Motor neuron (in vitro differentiated cells): Measurements from ENCODE around the gene WDSUB1. TPM values are rescaled to one million over a fixed set of nuclear protein-coding genes. Genes with fewer than 3 reads are reported as not detected.

ENCODE experiments used
- ATAC-seq, 8 experiments: fragments of 200-7000 bp; cut with Tn5 transposase; replicated peaks in 6 of 8; 2 replicates each; pipeline ENCODE4 v1.8.0; 2021; ENCODE audit warnings: mild to moderate bottlenecking in 8 of 8, moderate library complexity in 8 of 8
- H3K27ac ChIP-seq, 2 donors: fragments of 250-450 bp; sonication (Bioruptor Pico); 2 replicates each; pipeline ENCODE4 v1.9.0; 2021; ENCODE audit warnings: antibody characterized with exemption in 2 of 2, mild to moderate bottlenecking in 2 of 2, moderate library complexity in 1 of 2
- H3K4me1 ChIP-seq, 2 donors: fragments of 250-450 bp; sonication (Bioruptor Pico); replicated peaks in 1 of 2; 2 replicates each; pipeline ENCODE4 v1.6.1; 2021; ENCODE audit warnings: antibody characterized with exemption in 2 of 2, mild to moderate bottlenecking in 2 of 2, moderate library complexity in 1 of 2
- H3K4me3 ChIP-seq, 5 donors: fragments of 250-450 bp; sonication (Bioruptor Pico); 2 replicates each; pipeline ENCODE4 v1.9.0; 2021; ENCODE audit warnings: antibody characterized with exemption in 5 of 5, mild to moderate bottlenecking in 5 of 5, moderate library complexity in 4 of 5
- WGBS, 10 experiments: fragments of 450-650 bp; shearing (Covaris generic); methylation state at CpG; one replicate each; pipeline ENCODE4 v1.0.0; 2022; 5-methylcytosine and 5-hydroxymethylcytosine counted together
- in situ Hi-C, 9 experiments: fragments of 400-800 bp; cut with MboI; loops; one replicate each; pipeline ENCODE4 v1.15.0; 2021; ENCODE audit warnings: low sequenced_read_pairs in 9 of 9, low pct_unique_long_range_greater_than_20kb in 2 of 9; ENCODE audit not compliant: unreplicated experiment in 9 of 9
- total RNA-seq, 8 experiments: library from RNA; unstranded; fragments of 300-600 nt; gene quantifications; 2 replicates each; pipeline versions ENCODE4 v1.2.3 to v1.2.4, GENCODE V29; 2022

The WDSUB1 gene, protein sequence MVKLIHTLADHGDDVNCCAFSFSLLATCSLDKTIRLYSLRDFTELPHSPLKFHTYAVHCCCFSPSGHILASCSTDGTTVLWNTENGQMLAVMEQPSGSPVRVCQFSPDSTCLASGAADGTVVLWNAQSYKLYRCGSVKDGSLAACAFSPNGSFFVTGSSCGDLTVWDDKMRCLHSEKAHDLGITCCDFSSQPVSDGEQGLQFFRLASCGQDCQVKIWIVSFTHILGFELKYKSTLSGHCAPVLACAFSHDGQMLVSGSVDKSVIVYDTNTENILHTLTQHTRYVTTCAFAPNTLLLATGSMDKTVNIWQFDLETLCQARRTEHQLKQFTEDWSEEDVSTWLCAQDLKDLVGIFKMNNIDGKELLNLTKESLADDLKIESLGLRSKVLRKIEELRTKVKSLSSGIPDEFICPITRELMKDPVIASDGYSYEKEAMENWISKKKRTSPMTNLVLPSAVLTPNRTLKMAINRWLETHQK
- total RNA-seq: 10 to 100 TPM in 2 of 8 experiments, 1 to 10 TPM in 6; 4.8 to 12.6 (median 8.6) TPM

DNA sequence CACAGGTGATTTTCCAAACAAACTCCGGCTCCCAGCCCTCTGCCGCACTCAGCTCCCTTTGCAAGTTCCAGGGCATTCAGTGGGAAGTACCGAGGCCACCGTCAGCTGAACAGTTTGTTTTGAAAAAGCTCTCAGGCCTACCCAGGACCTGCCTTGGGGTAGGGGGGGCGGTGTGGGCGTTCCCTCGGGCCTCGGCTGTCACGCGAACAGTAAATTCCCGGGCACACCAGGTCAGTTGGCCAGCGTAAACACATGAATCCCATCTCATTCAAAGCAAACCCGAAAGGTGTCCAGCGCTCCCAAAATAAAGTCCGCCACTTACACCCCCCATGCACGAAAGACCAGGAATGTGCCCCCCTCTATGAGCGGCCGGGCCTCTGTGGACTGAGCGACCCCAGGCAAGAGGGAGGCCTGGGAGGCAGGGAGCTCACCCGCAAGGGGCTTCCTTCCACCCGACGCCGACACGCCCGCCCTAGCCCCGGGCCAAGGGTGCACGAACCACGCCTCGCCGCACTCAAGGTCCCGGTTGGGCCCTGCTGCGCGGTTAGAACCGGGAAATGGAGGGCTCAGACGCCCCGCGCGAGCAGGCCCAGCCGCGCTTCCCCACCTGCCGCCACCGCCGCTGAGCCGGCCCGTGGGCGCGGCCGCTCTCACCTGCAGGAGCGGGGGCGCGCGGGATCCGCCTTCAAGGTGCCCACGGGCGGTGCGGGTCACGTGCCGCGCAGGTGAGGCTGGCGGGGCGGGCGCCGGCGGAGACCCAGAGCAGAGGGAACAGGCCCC is at the start of gene WDSUB1:
Gene WDSUB1, minus strand, starts transcription at position 775 of the 780 bp plus-strand sequence. CDS start 3,634 bp downstream, outside the sequence.
- peak; percentile 46 to 72 (median 64) for ATAC-seq
- H3K27ac ChIP-seq: peak within 1 kb of the TSS; percentile 53 to 89
- WGBS, 10 experiments: 0 to 4% (median 0%) methylated on average over 2 to 13 of the region's 64 CpGs; no CpG with 5 or more reads in 5 of the 10 experiments

DNA sequence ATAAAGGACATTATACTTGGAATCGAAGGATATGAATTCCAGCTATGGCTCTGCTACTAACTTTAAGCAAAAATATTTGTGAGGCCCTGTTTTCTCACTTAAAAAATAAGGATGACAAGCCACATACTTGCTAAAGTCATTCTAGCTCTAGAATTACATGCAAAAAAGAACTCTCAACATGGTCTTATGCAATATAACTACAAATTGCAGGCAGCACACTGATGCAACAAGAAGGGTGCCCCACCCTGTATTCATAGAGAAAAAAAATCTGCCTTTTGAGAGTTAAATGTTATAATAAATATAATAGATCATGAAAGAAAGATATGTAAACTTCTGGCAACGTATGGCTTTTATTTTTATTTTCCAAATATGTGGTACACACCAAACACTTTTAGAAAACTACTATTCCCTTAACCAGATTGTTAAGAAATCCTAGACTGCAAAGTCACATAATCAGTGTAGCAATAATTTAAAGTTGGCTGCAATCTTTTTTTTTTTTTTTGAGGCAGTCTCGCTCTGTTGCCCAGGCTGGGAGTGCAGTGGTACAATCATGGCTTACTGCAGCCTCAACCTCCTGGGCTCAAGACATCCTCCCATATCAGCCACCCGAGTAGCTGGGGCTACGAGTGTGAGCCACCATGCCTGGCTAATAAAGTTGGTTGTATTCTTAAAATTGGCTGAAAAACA is 40.2 kb upstream of the WDSUB1 start:
- Histone ChIP-seq H3K4me1 (no peaks in the 10 kb centered on the region), H3K4me3 (no peak overlapping the region), H3K27ac (no peak overlapping the region)
- WGBS, 10 experiments: 40 to 100% (median 92%) methylated on average over 1 to 5 of the region's 5 CpGs
- ATAC-seq: peak in 6 of 8 experiments; percentile 30 to 99 (median 60)
- in situ Hi-C loops: no loop called here

More for the DNA sequence above, at the start of gene WDSUB1:
- peak within 1 kb of the TSS; percentile 62 to 94 (median 84) for H3K4me3 ChIP-seq
- H3K4me1 ChIP-seq: peaks cover 13 to 23% of the 10 kb centered on the region in 2 donors
- in situ Hi-C loops: no loop called here

DNA sequence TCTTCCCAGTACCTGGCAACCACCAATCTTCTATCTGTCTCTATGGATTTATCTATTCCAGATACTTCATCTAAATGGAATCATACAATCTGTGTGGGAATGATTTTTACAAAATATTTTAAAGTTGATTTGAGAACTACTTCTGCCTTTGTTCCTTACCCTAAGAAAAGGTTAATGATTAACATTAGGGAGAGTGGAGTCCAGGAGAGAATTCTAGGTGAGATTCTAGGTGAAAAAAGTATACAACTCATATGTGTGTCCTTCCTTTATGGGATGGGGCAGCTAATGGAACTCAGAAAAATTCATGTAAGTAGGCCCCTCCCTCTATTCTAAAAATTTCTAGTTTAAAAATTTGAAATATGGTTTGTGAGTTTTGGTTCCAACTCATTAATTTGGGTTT is 35.9 kb upstream of the WDSUB1 start:
- ATAC-seq: no peak
- H3K4me3 ChIP-seq: no peak overlapping the region
- in situ Hi-C loops: no loop called here
- H3K4me1 ChIP-seq: no peaks in the 10 kb centered on the region
- H3K27ac ChIP-seq: no peak overlapping the region

DNA sequence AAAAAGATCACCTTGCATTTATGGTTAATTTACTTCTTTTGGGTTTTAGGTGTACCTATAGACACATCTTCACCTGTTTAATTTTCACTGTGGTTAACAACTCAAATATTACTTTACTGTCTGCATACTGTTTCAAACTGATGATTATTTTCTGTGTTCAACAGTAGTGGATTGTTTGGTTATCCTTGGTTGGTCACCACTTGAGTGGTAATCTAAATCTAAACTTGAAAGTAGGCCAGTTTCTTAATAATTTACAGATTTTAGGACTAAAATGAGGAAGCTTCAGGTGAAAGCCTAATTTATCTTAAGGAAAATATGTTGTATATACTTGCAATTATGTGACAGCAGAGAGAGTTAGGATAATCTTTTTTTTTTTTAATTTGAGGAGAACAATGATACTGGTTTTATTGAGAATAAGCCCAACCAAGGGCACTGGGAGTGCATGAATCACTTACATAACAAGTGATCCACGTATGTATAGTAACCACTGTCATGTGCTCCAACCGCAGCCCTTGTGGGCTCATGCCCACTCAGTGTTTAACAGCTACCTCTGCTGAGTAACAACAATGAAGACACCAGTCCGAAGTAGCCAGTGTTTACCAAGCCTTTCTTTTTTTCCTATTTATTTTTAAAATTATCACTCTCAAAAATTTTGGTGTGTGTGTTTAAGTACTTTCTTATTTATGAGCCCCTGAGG is 31.0 kb upstream of the WDSUB1 start:
- H3K4me1 ChIP-seq: no peaks in the 10 kb centered on the region
- no peak for ATAC-seq
- in situ Hi-C loops: no loop called here
- H3K27ac ChIP-seq: no peak overlapping the region
- no peak overlapping the region for H3K4me3 ChIP-seq
- 75 to 100% (median 87%) methylated on average over 1 to 3 of the region's 3 CpGs; no CpG with 5 or more reads in 2 of the 10 experiments for WGBS, 10 experiments

DNA sequence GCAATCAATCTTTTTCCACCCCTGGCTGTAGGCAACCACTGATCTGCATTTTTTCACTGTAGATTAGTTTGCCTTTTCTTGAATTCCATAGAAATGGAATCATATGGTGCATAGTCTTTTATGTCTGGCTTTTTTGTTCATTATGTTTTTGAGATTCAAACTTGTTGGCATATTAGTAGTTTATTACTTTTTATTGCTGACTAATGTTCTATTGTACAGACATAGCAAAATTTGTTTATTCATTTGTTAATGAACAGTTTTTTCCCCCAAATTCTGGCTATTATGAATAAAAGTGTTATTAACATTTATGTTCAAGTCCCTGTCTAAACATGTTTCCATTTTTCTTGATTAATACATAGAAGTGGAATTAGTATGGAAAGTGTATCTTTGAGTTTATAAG is 21.4 kb upstream of the WDSUB1 start:
- in situ Hi-C loops: no loop called here
- no peak overlapping the region for H3K27ac ChIP-seq
- no peak overlapping the region for H3K4me3 ChIP-seq
- H3K4me1 ChIP-seq: no peaks in the 10 kb centered on the region
- ATAC-seq: no peak

DNA sequence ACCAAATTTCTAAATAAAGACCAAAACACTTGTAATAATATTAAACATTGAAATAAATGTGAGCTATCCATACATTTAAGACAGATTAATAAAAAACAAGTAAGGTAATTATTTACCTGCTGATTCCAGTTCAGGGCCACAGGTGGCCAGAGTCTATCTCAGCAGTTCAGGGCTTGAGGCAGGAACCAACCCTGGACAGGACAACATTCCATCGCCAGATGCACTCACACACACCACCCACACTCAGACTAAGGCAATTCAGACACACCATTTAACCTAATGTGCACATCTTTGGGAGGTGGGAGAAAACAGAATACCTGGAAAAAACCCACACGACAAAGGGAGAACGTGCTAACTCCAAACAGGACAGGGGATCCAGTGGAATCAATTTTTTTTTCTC is 14.1 kb upstream of the WDSUB1 start:
- H3K4me3 ChIP-seq: no peak overlapping the region
- WGBS, 10 experiments: 42 to 100% (median 80%) methylated on average over 1 to 3 of the region's 3 CpGs; no CpG with 5 or more reads in 3 of the 10 experiments
- H3K27ac ChIP-seq: no peak overlapping the region
- H3K4me1 ChIP-seq: no peaks in the 10 kb centered on the region
- in situ Hi-C loops: no loop called here
- no peak for ATAC-seq

DNA sequence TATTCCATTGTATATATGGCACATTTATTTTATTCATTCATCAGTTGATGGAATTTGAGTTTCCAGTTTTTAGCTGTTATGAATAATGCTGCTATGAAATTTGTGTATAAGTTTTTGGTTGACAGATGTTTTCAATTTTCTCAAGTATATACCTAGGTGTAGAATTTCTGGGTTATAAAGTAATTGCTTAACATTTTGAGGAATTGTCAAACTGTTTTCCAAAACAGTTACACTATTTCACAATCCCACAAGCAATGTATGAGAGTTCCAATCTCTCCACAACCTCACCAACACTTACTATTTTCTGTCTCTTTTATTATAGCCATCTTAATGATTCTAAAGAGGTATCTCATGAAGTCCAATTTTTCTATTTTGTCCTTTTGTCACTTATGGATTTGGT is 12.5 kb upstream of the WDSUB1 start:
- ATAC-seq: no peak
- Histone ChIP-seq H3K4me1 (peaks cover 0 to 2% of the 10 kb centered on the region in 2 donors), H3K4me3 (no peak overlapping the region), H3K27ac (no peak overlapping the region)
- in situ Hi-C loops: no loop called here

DNA sequence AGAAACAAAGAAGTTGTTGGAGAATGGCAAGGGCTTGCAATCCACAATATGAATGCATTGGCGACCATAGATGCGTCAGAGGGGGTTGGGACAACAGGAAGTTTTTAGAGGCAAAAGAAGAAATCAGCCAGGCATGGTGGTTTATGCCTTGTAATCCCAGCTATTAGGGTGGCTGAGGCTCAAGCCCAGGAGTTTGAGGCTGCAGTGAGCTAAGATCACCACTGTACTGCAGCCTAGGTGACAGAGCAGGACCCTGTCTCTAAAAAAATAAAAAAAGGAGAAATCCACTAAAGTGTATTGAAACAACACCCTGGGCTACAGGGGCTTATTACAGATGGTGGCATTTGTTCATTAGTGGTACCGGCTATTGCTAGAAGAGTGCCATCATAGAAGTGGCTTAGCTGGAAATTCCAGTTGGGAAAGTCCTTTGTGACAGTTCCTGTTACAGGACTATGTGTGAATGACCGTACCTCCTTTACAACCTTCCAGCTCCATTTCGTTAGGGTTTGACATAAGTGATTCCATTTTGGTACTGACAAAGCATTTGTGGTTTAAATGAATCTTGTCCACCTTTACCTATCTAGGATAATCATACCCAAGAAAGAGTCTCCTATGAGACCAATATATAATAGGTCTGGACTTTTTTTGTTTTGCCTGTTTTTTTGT is 10.7 kb upstream of the WDSUB1 start:
- peaks cover 0 to 2% of the 10 kb centered on the region in 2 donors for H3K4me1 ChIP-seq
- WGBS, 10 experiments: 78 to 100% (median 96%) methylated on average over 1 to 5 of the region's 5 CpGs
- H3K27ac ChIP-seq: no peak overlapping the region
- in situ Hi-C loops: no loop called here
- no peak overlapping the region for H3K4me3 ChIP-seq
- ATAC-seq: no peak

DNA sequence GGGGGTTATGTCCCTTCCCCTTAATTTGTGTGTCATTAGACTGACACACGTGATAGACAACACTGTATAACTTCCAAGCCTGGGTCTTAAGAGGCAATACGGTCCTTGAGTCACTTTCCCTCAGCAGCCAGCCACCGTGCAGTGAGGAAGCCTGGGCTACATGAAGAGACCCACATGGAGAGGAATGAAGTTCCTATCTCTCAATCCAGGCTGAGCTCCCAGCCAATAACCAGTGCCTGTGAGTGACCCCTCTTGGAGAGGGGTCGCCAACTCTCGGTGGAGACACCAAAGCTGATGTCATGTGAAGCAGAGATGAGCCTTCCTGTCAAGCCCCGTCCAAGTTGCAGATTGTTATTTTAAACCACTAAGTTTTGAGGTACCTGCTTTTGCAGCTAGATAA is 5.7 kb upstream of the WDSUB1 start:
- no peak for ATAC-seq
- no peak overlapping the region for H3K27ac ChIP-seq
- WGBS, 10 experiments: 80 to 100% (median 87%) methylated on average over 2 to 3 of the region's 6 CpGs; no CpG with 5 or more reads in 5 of the 10 experiments
- peaks cover 12% of the 10 kb centered on the region in 2 donors for H3K4me1 ChIP-seq
- in situ Hi-C loops: no loop called here
- H3K4me3 ChIP-seq: no peak overlapping the region

DNA sequence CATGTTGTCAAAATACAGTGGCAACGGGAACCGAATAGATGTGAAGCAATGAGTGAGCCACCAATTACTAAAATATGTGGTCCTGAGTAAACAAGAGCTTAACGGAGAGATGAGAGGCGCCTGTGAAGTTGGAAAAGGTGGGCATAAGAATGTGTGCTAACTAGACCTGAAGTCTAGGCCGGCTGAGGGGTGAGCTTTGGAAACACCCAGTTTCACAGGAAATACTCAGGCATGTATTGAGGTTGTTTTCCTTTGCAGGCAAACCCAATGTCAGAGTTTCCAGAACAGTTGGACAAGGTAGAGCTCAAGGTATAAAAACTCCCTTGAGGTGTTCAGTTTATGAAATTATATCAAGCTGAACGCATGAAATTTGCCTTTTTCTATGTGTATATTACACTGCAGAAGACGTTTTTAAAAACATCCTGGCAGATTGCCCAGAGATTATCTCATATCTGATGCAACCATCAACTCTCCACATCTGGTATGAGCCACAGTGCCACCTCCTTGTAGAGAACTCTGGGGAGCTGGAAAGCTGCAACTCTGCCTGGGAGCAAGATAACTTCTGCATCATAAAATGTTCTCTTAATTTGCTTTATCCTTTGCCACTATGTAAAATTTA is 3.9 kb upstream of the WDSUB1 start:
- no peak overlapping the region for H3K27ac ChIP-seq
- H3K4me3 ChIP-seq: no peak overlapping the region
- in situ Hi-C loops: no loop called here
- 0 to 88% (median 69%) methylated on average over 1 to 6 of the region's 7 CpGs; no CpG with 5 or more reads in 2 of the 10 experiments for WGBS, 10 experiments
- ATAC-seq: peak in 5 of 8 experiments; percentile 2 to 14 (median 12)
- peaks cover 12 to 15% of the 10 kb centered on the region in 2 donors for H3K4me1 ChIP-seq

DNA sequence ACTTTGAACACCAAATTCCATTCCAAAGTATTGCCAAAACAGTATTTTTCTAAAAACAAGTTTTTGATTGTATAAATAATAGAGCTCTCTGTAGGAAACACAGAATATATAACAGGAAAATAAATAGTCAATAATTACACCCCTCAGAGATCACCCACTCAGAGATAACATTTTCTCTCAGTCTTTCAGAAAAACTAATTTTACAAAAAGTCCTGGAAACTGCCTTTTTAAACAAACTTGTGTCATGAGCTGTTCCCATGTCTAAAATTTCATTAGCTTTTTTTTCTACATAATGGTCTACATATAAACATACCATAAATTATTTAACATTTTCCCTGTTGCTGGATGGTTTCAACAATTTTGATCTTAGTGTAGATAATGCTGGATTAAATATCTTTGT is 1.2 kb upstream of the WDSUB1 start:
- in situ Hi-C loops: no loop called here
- Histone ChIP-seq H3K4me1 (peaks cover 15 to 23% of the 10 kb centered on the region in 2 donors), H3K4me3 (no peak overlapping the region), H3K27ac (no peak overlapping the region)
- ATAC-seq: no peak
